C4-2B (cell line): ENCODE measurements around the gene COQ10A.
"Not testable (repeated sequence)": the region's sequence is repeated elsewhere in the genome, so short reads cannot be mapped to it uniquely, and the experiment has no call there.

ENCODE experiments used
- ZFX ChIP-seq: fragments of 450-650 bp; IDR thresholded peaks from 2 replicates; pipeline ENCODE4 v1.6.1; 2017
- TF ChIP-seq, protein P1 (sequence below): fragments of 450-650 bp; conservative IDR thresholded peaks from 2 replicates; pipeline ENCODE4 v1.5.1; 2017; ENCODE audit warnings: mild to moderate bottlenecking

DNA sequence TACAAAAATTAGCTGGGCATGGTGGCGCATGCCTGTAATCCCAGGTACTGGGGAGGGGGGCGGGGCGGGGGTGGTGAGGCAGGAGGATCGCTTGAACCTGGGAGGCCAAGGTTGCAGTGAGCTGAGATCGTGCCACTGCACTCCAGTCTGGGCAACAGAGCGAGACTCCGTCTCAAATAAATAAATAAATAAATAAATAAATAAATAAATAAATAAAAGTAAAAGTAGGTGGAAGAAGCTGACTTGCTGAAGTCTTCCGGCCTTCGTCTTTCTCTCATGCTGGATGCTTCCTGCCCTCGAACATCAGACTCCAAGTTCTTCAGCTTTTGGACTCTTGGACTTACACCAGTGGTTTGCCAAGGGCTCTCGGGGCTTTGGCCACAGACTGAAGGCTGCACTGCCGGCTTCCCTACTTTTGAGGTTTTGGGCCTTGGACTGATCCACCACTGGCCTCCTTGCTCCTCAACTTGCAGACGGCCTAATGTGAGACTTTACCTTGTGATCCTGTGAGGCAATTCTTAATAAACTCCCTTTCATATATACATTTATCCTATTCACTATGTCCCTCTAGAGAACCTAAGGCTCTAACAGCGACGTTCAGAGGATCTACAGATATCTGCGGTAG, 562 bp upstream of the COQ10A start:
- TF ChIP-seq, protein P1, sequence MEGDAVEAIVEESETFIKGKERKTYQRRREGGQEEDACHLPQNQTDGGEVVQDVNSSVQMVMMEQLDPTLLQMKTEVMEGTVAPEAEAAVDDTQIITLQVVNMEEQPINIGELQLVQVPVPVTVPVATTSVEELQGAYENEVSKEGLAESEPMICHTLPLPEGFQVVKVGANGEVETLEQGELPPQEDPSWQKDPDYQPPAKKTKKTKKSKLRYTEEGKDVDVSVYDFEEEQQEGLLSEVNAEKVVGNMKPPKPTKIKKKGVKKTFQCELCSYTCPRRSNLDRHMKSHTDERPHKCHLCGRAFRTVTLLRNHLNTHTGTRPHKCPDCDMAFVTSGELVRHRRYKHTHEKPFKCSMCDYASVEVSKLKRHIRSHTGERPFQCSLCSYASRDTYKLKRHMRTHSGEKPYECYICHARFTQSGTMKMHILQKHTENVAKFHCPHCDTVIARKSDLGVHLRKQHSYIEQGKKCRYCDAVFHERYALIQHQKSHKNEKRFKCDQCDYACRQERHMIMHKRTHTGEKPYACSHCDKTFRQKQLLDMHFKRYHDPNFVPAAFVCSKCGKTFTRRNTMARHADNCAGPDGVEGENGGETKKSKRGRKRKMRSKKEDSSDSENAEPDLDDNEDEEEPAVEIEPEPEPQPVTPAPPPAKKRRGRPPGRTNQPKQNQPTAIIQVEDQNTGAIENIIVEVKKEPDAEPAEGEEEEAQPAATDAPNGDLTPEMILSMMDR = not testable (repeated sequence)
- not testable (repeated sequence) for TF ChIP-seq ZFX
